A549 (cell line): ENCODE measurements around the gene ACTRT2.

ENCODE experiments used
- CBX2 ChIP-seq: fragments of 200-600 bp; sonication (generic); IDR thresholded peaks from 2 replicates; pipeline ENCODE4 v1.6.1; 2016; ENCODE audit warnings: low read depth, mild to moderate bottlenecking, borderline replicate concordance
- CEBPB ChIP-seq, 2 experiments: fragments of >200 bp in 1 of 2; sonication (Bioruptor Twin) in 1 of 2; formaldehyde crosslinking in 1 of 2; IDR thresholded peaks; 2 replicates each; pipeline ENCODE4 v1.6.1; 2012 to 2016
- CHD2 ChIP-seq: fragments of 150-350 bp; IDR thresholded peaks from 2 replicates; pipeline ENCODE4 v1.6.1; 2014; ENCODE audit warnings: low read length; ENCODE audit not compliant: partially characterized antibody
- CTCF ChIP-seq: fragments of >200 bp; sonication (Bioruptor Twin); formaldehyde crosslinking; IDR thresholded peaks from 3 replicates; pipeline ENCODE4 v1.5.1; 2016
- MAX ChIP-seq: IDR thresholded peaks from 2 replicates; pipeline ENCODE4 v1.6.1; 2012
- PHF8 ChIP-seq: fragments of 200-600 bp; sonication (generic); IDR thresholded peaks from 2 replicates; pipeline ENCODE4 v1.6.1; 2016; ENCODE audit warnings: low read depth, mild to moderate bottlenecking, antibody characterized with exemption, moderate library complexity, borderline replicate concordance
- POLR2A ChIP-seq: IDR thresholded peaks from 2 replicates; pipeline ENCODE4 v1.6.1; 2012; ENCODE audit warnings: mild to moderate bottlenecking, low read length
- POLR2AphosphoS2 ChIP-seq: conservative IDR thresholded peaks from 2 replicates; pipeline ENCODE4 v1.6.1; 2012; ENCODE audit warnings: low read length, improper control_type of control experiment, inconsistent platforms
- RAD21 ChIP-seq, 2 experiments: fragments of >200 bp in 1 of 2; sonication (Bioruptor Twin) in 1 of 2; formaldehyde crosslinking in 1 of 2; IDR thresholded peaks in 1 of 2; conservative IDR thresholded peaks in 1 of 2; 2 replicates in 1 of 2; 3 replicates in 1 of 2; pipeline ENCODE4 v1.6.1; 2012 to 2018; ENCODE audit warnings: inconsistent platforms in 1 of 2
- RCOR1 ChIP-seq: fragments of 150-350 bp; IDR thresholded peaks from 2 replicates; pipeline ENCODE4 v1.6.1; 2014; ENCODE audit warnings: antibody characterized with exemption, low read length, low read depth
- SMC3 ChIP-seq: fragments of >200 bp; sonication (Bioruptor Twin); formaldehyde crosslinking; IDR thresholded peaks from 3 replicates; pipeline ENCODE4 v1.6.1; 2018; ENCODE audit warnings: inconsistent platforms

- TF ChIP-seq POLR2A (no peak), RCOR1 (no peak), RAD21 (conservative IDR thresholded peaks at IDR 0.05 in 1 of 2, IDR thresholded peaks at IDR 0.05 in 1 of 2) (no peak), CHD2 (no peak), CTCF (no peak), CEBPB (IDR thresholded peaks at IDR 0.05) (no peak), CBX2 (no peak), PHF8 (no peak), MAX (no peak), SMC3 (no peak), POLR2AphosphoS2 (no peak)
Measured at GRCh38 chr1:3021233-3021671, at the start of gene ACTRT2.
